Measurements from ENCODE around the gene H6PD.

H6PD gene

GRCh38 chr1:9275161-9275560 is 40.6 kb downstream of the H6PD start:
- no peak overlapping the region for H3K4me3 ChIP-seq (ENCODE audit: low read depth in 1 of 2, low read length in 2 of 2)
- no peak overlapping the region for H3K9ac ChIP-seq (ENCODE audit: low read depth in 1 of 2, low read length in 2 of 2)
- no peaks in the 10 kb centered on the region for H3K9me3 ChIP-seq (ENCODE audit: control insufficient read depth in 1 of 2, low read length in 2 of 2)
- no peaks in the 10 kb centered on the region for H3K27me3 ChIP-seq (ENCODE audit: control insufficient read depth in 1 of 2, insufficient read depth in 2 of 2, low read length in 2 of 2)
- H3K4me1 ChIP-seq (ENCODE audit: control insufficient read depth in 1 of 2, insufficient read depth in 2 of 2, low read length in 2 of 2) = peaks cover 27 to 32% of the 10 kb centered on the region in 2 donors
- H3K27ac ChIP-seq (ENCODE audit: low read depth, low read length) = no peak overlapping the region
- H3K36me3 ChIP-seq (ENCODE audit: control insufficient read depth in 1 of 2, insufficient read depth in 2 of 2, low read length in 2 of 2) = no peaks in the 10 kb centered on the region

- H3K27me3 ChIP-seq (ENCODE audit: control insufficient read depth in 1 of 2, insufficient read depth in 2 of 2, low read length in 2 of 2) = no peaks in the 10 kb centered on the region
- no peaks in the 10 kb centered on the region for H3K36me3 ChIP-seq (ENCODE audit: control insufficient read depth in 1 of 2, insufficient read depth in 2 of 2, low read length in 2 of 2)
- no peak overlapping the region for H3K9ac ChIP-seq (ENCODE audit: low read depth in 1 of 2, low read length in 2 of 2)
- H3K4me3 ChIP-seq (ENCODE audit: low read depth in 1 of 2, low read length in 2 of 2) = no peak overlapping the region
- no peaks in the 10 kb centered on the region for H3K9me3 ChIP-seq (ENCODE audit: control insufficient read depth in 1 of 2, low read length in 2 of 2)
- no peak overlapping the region for H3K27ac ChIP-seq (ENCODE audit: low read depth, low read length)
- H3K4me1 ChIP-seq (ENCODE audit: control insufficient read depth in 1 of 2, insufficient read depth in 2 of 2, low read length in 2 of 2) = peaks cover 30 to 34% of the 10 kb centered on the region in 2 donors
Observed at GRCh38 chr1:9275567-9276034, 41.0 kb downstream of the H6PD start.

DNA sequence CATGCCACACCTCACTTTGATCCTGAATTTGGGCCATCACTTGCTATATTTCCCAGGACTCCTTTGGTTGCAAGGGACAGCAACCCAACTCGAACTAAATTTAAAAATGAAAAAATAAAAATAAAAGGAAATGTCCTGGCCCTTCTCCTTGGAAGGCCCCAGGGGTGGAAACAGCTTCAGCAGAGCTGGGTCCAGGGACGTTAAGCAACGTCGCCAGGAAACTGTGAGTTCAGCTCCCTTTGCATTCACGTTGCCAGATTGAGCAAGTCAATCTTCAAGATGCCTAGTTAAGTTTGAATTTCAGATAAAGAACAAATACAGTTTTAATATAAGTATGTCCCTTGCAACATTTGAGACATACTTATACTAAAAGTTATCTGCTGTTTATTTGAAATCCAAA is 43.5 kb downstream of the H6PD start:
- H3K27ac ChIP-seq (ENCODE audit: low read depth, low read length) = no peak overlapping the region
- no peaks in the 10 kb centered on the region for H3K36me3 ChIP-seq (ENCODE audit: control insufficient read depth in 1 of 2, insufficient read depth in 2 of 2, low read length in 2 of 2)
- H3K4me3 ChIP-seq (ENCODE audit: low read depth in 1 of 2, low read length in 2 of 2) = no peak overlapping the region
- H3K27me3 ChIP-seq (ENCODE audit: control insufficient read depth in 1 of 2, insufficient read depth in 2 of 2, low read length in 2 of 2) = no peaks in the 10 kb centered on the region
- no peaks in the 10 kb centered on the region for H3K9me3 ChIP-seq (ENCODE audit: control insufficient read depth in 1 of 2, low read length in 2 of 2)
- peaks cover 40 to 41% of the 10 kb centered on the region in 2 donors for H3K4me1 ChIP-seq (ENCODE audit: control insufficient read depth in 1 of 2, insufficient read depth in 2 of 2, low read length in 2 of 2)
- no peak overlapping the region for H3K9ac ChIP-seq (ENCODE audit: low read depth in 1 of 2, low read length in 2 of 2)

DNA sequence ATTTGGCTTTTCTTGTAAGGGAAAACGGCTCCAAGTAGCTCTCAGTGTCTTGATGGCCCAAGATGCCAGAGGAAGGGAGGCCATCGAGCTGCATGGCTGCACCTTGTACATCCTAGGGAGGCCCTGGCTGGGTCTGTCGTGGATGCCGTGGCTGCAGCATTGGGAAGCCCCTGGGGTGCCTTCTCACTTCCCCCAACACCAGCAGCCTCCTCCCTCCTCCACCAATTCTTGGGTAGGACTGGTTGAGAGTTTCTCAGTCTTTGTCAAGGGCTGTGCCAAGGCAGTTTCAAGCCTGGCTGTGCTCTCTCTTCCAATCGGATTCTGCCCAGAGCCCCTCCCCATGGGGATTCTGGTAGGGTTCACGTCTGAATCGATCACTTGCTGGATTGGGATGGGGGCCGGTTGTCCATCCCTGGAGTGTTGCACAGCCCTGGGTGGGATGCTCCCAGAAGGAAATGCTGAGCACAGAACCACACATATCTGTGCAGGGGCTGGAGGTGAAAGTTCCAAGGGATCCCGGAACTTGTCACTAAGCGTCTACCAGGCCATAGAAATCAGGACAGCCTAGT is 44.1 kb downstream of the H6PD start:
- Histone ChIP-seq H3K4me1 (ENCODE audit: control insufficient read depth in 1 of 2, insufficient read depth in 2 of 2, low read length in 2 of 2) (peaks cover 40 to 41% of the 10 kb centered on the region in 2 donors), H3K4me3 (ENCODE audit: low read depth in 1 of 2, low read length in 2 of 2) (no peak overlapping the region), H3K27me3 (ENCODE audit: control insufficient read depth in 1 of 2, insufficient read depth in 2 of 2, low read length in 2 of 2) (no peaks in the 10 kb centered on the region), H3K36me3 (ENCODE audit: control insufficient read depth in 1 of 2, insufficient read depth in 2 of 2, low read length in 2 of 2) (no peaks in the 10 kb centered on the region), H3K9ac (ENCODE audit: low read depth in 1 of 2, low read length in 2 of 2) (peak overlapping the region in 1 of 2 donors; percentile 44), H3K9me3 (ENCODE audit: control insufficient read depth in 1 of 2, low read length in 2 of 2) (no peaks in the 10 kb centered on the region), H3K27ac (ENCODE audit: low read depth, low read length) (peak overlapping the region; percentile 15)

- peak overlapping the region; percentile 44 for H3K9ac ChIP-seq (ENCODE audit: low read depth in 1 of 2, low read length in 2 of 2)
- peak overlapping the region in 1 of 2 donors; percentile 36 for H3K4me3 ChIP-seq (ENCODE audit: low read depth in 1 of 2, low read length in 2 of 2)
- H3K36me3 ChIP-seq (ENCODE audit: control insufficient read depth in 1 of 2, insufficient read depth in 2 of 2, low read length in 2 of 2) = no peaks in the 10 kb centered on the region
- peak overlapping the region; percentile 15 for H3K27ac ChIP-seq (ENCODE audit: low read depth, low read length)
- H3K4me1 ChIP-seq (ENCODE audit: control insufficient read depth in 1 of 2, insufficient read depth in 2 of 2, low read length in 2 of 2) = peaks cover 40 to 41% of the 10 kb centered on the region in 2 donors
- H3K27me3 ChIP-seq (ENCODE audit: control insufficient read depth in 1 of 2, insufficient read depth in 2 of 2, low read length in 2 of 2) = no peaks in the 10 kb centered on the region
- H3K9me3 ChIP-seq (ENCODE audit: control insufficient read depth in 1 of 2, low read length in 2 of 2) = peaks cover 0 to 2% of the 10 kb centered on the region in 2 donors
Observed at GRCh38 chr1:9279172-9279840, 44.7 kb downstream of the H6PD start.

GRCh38 chr1:9280015-9280860 is 45.7 kb downstream of the H6PD start:
- Histone ChIP-seq H3K27ac (ENCODE audit: low read depth, low read length) (peak overlapping the region; percentile 15), H3K27me3 (ENCODE audit: control insufficient read depth in 1 of 2, insufficient read depth in 2 of 2, low read length in 2 of 2) (no peaks in the 10 kb centered on the region), H3K36me3 (ENCODE audit: control insufficient read depth in 1 of 2, insufficient read depth in 2 of 2, low read length in 2 of 2) (no peaks in the 10 kb centered on the region), H3K9ac (ENCODE audit: low read depth in 1 of 2, low read length in 2 of 2) (peak overlapping the region in 1 of 2 donors; percentile 44), H3K4me1 (ENCODE audit: control insufficient read depth in 1 of 2, insufficient read depth in 2 of 2, low read length in 2 of 2) (peaks cover 37 to 38% of the 10 kb centered on the region in 2 donors), H3K9me3 (ENCODE audit: control insufficient read depth in 1 of 2, low read length in 2 of 2) (peaks cover 0 to 7% of the 10 kb centered on the region in 2 donors), H3K4me3 (ENCODE audit: low read depth in 1 of 2, low read length in 2 of 2) (no peak overlapping the region)

DNA sequence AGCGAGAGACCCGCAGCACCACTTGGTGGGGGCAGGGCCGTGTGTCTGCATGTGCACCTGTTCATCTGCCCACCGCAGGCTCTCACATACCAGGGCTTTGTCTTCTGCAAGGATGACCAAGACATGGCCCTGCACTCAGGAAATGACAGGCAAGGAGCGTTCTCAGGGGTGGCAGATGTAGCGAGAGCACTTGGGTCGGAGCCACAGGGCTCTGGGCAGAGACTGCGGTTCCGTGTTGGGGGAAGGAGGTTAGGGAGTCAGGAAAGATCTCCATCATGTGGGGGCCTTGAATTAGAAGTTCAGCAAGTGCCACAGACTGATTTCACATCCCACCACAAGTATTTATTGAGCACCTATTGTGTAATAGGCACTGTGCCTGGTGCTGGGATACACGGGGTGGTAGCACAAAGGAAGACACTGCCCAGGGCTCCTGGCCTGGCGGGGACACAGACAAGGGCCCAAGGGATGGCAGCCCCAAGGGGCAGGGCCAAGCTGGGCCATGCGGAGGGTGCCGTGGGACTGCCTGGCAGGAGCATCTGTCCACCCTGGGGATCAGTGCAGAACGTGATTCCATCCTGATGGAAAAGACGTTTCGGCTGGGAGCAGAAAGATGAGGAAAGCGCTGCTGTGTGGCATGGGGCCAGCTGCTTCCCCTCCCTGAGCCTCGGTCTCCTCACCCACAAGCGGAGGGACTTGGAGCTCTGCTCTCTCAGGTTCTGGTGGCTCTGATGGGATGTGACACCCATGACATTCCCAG is 46.7 kb downstream of the H6PD start:
- H3K9me3 ChIP-seq (ENCODE audit: control insufficient read depth in 1 of 2, low read length in 2 of 2) = peaks cover 0 to 7% of the 10 kb centered on the region in 2 donors
- no peak overlapping the region for H3K27ac ChIP-seq (ENCODE audit: low read depth, low read length)
- no peaks in the 10 kb centered on the region for H3K27me3 ChIP-seq (ENCODE audit: control insufficient read depth in 1 of 2, insufficient read depth in 2 of 2, low read length in 2 of 2)
- no peak overlapping the region for H3K4me3 ChIP-seq (ENCODE audit: low read depth in 1 of 2, low read length in 2 of 2)
- peaks cover 28 to 30% of the 10 kb centered on the region in 2 donors for H3K4me1 ChIP-seq (ENCODE audit: control insufficient read depth in 1 of 2, insufficient read depth in 2 of 2, low read length in 2 of 2)
- H3K36me3 ChIP-seq (ENCODE audit: control insufficient read depth in 1 of 2, insufficient read depth in 2 of 2, low read length in 2 of 2) = no peaks in the 10 kb centered on the region
- H3K9ac ChIP-seq (ENCODE audit: low read depth in 1 of 2, low read length in 2 of 2) = no peak overlapping the region

DNA sequence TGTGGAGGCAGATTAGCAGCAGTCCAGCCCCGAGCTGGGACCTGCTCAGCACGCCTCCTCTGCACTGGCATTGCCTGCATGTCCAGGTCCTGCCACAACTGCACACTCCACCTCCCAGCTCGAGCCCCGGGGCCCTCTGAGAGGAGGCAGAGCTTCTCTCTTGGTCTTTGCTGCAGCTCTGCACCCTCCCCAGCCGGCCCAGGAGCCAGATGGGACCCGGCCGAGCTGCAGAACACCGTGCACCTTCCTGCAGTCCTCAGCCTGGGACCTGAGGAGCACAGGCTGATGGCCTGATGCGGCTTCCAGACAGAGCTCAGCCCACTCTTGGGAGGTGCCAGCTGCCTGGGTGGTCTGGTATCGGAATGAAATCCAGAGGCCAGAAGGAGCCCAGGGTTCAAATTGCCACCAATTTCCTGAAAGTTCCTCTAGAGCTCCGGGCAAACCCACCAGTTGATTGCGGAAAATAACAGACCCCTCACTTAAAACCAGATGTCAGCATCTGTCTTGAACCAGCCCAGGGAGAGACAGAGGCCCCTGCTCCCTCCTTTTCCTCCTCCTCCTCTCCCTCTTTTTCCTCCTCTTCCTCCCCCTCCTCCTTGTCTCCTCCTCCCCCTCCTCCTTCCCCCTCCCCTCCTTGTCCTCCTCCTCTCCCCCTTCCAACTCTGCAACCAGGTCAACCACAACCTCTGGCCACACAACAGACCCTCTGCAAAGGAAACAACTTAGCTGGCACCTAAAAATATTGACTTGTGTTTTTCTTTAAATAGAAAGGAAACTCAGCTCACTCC is 47.5 kb downstream of the H6PD start:
- H3K9me3 ChIP-seq (ENCODE audit: control insufficient read depth in 1 of 2, low read length in 2 of 2) = peaks cover 0 to 7% of the 10 kb centered on the region in 2 donors

DNA sequence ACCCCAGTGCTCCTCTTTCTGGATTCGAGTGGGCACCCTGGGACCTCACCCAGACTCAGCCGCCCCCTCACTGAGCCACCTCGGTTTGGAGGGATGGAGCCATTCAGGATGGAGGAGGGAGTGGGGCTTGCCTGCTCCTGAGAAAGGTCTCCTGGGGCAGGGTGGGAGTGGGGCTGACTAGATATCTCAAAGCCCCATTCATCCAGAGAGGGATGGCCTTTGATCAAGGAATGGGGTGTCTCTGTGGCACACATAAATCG is 48.1 kb downstream of the H6PD start:
- H3K4me3 ChIP-seq (ENCODE audit: low read depth in 1 of 2, low read length in 2 of 2) = no peak overlapping the region
- no peak overlapping the region for H3K27ac ChIP-seq (ENCODE audit: low read depth, low read length)
- no peaks in the 10 kb centered on the region for H3K27me3 ChIP-seq (ENCODE audit: control insufficient read depth in 1 of 2, insufficient read depth in 2 of 2, low read length in 2 of 2)
- H3K9me3 ChIP-seq (ENCODE audit: control insufficient read depth in 1 of 2, low read length in 2 of 2) = peaks cover 0 to 7% of the 10 kb centered on the region in 2 donors
- no peaks in the 10 kb centered on the region for H3K36me3 ChIP-seq (ENCODE audit: control insufficient read depth in 1 of 2, insufficient read depth in 2 of 2, low read length in 2 of 2)
- peaks cover 28 to 30% of the 10 kb centered on the region in 2 donors for H3K4me1 ChIP-seq (ENCODE audit: control insufficient read depth in 1 of 2, insufficient read depth in 2 of 2, low read length in 2 of 2)
- no peak overlapping the region for H3K9ac ChIP-seq (ENCODE audit: low read depth in 1 of 2, low read length in 2 of 2)

More for the DNA sequence above, 47.5 kb downstream of the H6PD start:
- Histone ChIP-seq H3K27me3 (ENCODE audit: control insufficient read depth in 1 of 2, insufficient read depth in 2 of 2, low read length in 2 of 2) (no peaks in the 10 kb centered on the region), H3K36me3 (ENCODE audit: control insufficient read depth in 1 of 2, insufficient read depth in 2 of 2, low read length in 2 of 2) (no peaks in the 10 kb centered on the region), H3K4me3 (ENCODE audit: low read depth in 1 of 2, low read length in 2 of 2) (no peak overlapping the region), H3K9ac (ENCODE audit: low read depth in 1 of 2, low read length in 2 of 2) (no peak overlapping the region), H3K27ac (ENCODE audit: low read depth, low read length) (no peak overlapping the region), H3K4me1 (ENCODE audit: control insufficient read depth in 1 of 2, insufficient read depth in 2 of 2, low read length in 2 of 2) (peaks cover 28 to 30% of the 10 kb centered on the region in 2 donors)
